ENCODE measurements around the gene SCARB1. TPM values are rescaled to one million over a fixed set of nuclear protein-coding genes. Genes with fewer than 3 reads are reported as not detected.

The SCARB1 gene
- total and polyA plus RNA-seq, 2 of the 13 experiments (the other 11 are each of a cell fraction or from before 2014, with no cell fraction given), result 63.4 to 160 TPM

GRCh38 chr12:124804011-124804621 is 59.5 kb downstream of the SCARB1 start:
- no peaks in the 10 kb centered on the region for H3K79me2 ChIP-seq (ENCODE audit: insufficient read depth, low read length)
- H4K20me1 ChIP-seq (ENCODE audit: insufficient read depth, low read length), result no peaks in the 10 kb centered on the region
- H3K9me3 ChIP-seq (ENCODE audit: low read length), result no peaks in the 10 kb centered on the region
- in situ Hi-C loops (cut with HindIII; ENCODE audit: extremely low pct_ligation_motif_present, low pct_unique_long_range_greater_than_20kb) (no loop called here), intact Hi-C loops (cut with micrococcal nuclease; ENCODE audit: unreplicated experiment) (no loop called here)
- H2AFZ ChIP-seq (ENCODE audit: low read length), result no peak overlapping the region
- no peak overlapping the region for H3K4me3 ChIP-seq (replicated peaks in 1 of 3; ENCODE audit: insufficient read depth in 1 of 3, low read depth in 2 of 3, low read length in 3 of 3)
- H3K27ac ChIP-seq (ENCODE audit: extremely low read length, insufficient read depth, low read length), result peak overlapping the region; percentile 33
- peak; percentile 86 for ATAC-seq
- peak; percentile 34 for FAIRE-seq
- POLR2A ChIA-PET, result interaction anchor here (2.1 kb wide), 1 partner anchor 24 kb away, joined by 10 read pairs; no protein-coding TSS in a partner anchor
- no peaks in the 10 kb centered on the region for H3K27me3 ChIP-seq (ENCODE audit: control insufficient read depth in 1 of 2, insufficient read depth in 2 of 2, low read length in 2 of 2)
- CTCF ChIA-PET (ENCODE audit: low intra/inter-chr PET ratio, low total read pairs), result no interaction called here
- no peak overlapping the region for H3K4me2 ChIP-seq (ENCODE audit: low read depth, low read length)
- H3K36me3 ChIP-seq (replicated peaks in 1 of 2; ENCODE audit: control insufficient read depth in 1 of 2, insufficient read depth in 2 of 2, low read length in 2 of 2), result peaks cover 32 to 88% of the 10 kb centered on the region in 2 experiments; a peak in 4 of 5 replicates
- BruUV-seq (replicated peaks), result no TSS peak
- DNase-seq (ENCODE audit: low spot score), result peak; percentile 63
- H3K4me1 ChIP-seq (ENCODE audit: insufficient read depth, low read length), result peaks cover 23% of the 10 kb centered on the region; the same call in 1 of the 2 replicates
- H3K9ac ChIP-seq (ENCODE audit: insufficient read depth, low read depth, low read length), result 0 out of 2 replicates have a peak overlapping the region, but pooled peaks have one; percentile 22
- WGBS (ENCODE audit: low lambda C conversion rate), result 92% methylated on average over 7 of the region's 9 CpGs
- TF ChIP-seq KDM5A (IDR thresholded peaks at IDR 0.05; ENCODE audit: borderline replicate concordance, low read length) (no peak), ZNF572 (CRISPR knock-in tag; IDR thresholded peaks at IDR 0.05) (no peak), ZMYM4 (CRISPR knock-in tag; IDR thresholded peaks at IDR 0.05) (peak; percentile 57), ZNF850 (CRISPR knock-in tag; conservative IDR thresholded peaks at IDR 0.05) (no peak), USF2 (IDR thresholded peaks at IDR 0.05; ENCODE audit: low read depth, low read length) (peak; percentile 38), USF2 (CRISPR knock-in tag; IDR thresholded peaks at IDR 0.05; ENCODE audit: borderline replicate concordance) (peak; percentile 78; the same call in 1 of the 2 replicates), ZNF614 (CRISPR knock-in tag; IDR thresholded peaks at IDR 0.05; ENCODE audit: borderline replicate concordance) (no peak), RBM22 (optimal IDR thresholded peaks at IDR 0.05; ENCODE audit: low read length) (peak; percentile 49), ASH2L (IDR thresholded peaks at IDR 0.05; ENCODE audit: insufficient read length, low read depth, low read length) (no peak), ZNF530 (CRISPR knock-in tag; IDR thresholded peaks at IDR 0.05; ENCODE audit: low read depth) (no peak), MAF1 (CRISPR knock-in tag; IDR thresholded peaks at IDR 0.05; ENCODE audit: borderline replicate concordance) (no peak), ZNF747 (CRISPR knock-in tag; IDR thresholded peaks at IDR 0.05; ENCODE audit: borderline replicate concordance) (no peak), ZNF30 (CRISPR knock-in tag; IDR thresholded peaks at IDR 0.05) (no peak), HMG20A (CRISPR knock-in tag; IDR thresholded peaks at IDR 0.05; ENCODE audit: borderline replicate concordance) (no peak), MAFG (CRISPR knock-in tag; IDR thresholded peaks at IDR 0.05) (no peak), NFYB (CRISPR knock-in tag; IDR thresholded peaks at IDR 0.05) (peak; percentile 75), NBN (conservative IDR thresholded peaks at IDR 0.05) (no peak), PITX1 (CRISPR knock-in tag; IDR thresholded peaks at IDR 0.05) (no peak), ZBTB44 (CRISPR knock-in tag; IDR thresholded peaks at IDR 0.05) (no peak), ZNF282 (IDR thresholded peaks at IDR 0.05; ENCODE audit: partially characterized antibody) (no peak)
- TF ChIP-seq, protein P1, sequence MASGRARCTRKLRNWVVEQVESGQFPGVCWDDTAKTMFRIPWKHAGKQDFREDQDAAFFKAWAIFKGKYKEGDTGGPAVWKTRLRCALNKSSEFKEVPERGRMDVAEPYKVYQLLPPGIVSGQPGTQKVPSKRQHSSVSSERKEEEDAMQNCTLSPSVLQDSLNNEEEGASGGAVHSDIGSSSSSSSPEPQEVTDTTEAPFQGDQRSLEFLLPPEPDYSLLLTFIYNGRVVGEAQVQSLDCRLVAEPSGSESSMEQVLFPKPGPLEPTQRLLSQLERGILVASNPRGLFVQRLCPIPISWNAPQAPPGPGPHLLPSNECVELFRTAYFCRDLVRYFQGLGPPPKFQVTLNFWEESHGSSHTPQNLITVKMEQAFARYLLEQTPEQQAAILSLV (CRISPR knock-in tag; IDR thresholded peaks at IDR 0.05; ENCODE audit: borderline replicate concordance), result no peak
